Neural progenitor cell (in vitro differentiated cells): Measurements from ENCODE around the gene GSTT2. TPM values are rescaled to one million over a fixed set of nuclear protein-coding genes. Genes with fewer than 3 reads are reported as not detected.

ENCODE experiments used
- DNase-seq: peaks from one replicate; pipeline ENCODE4 v3.0.0-alpha.2; 2016; ENCODE audit warnings: low spot score
- H2AFZ ChIP-seq: fragments of 200-600 bp; sonication (generic); replicated peaks from 2 replicates; pipeline ENCODE4 v1.6.1; 2016; ENCODE audit warnings: antibody characterized with exemption
- H3F3A ChIP-seq: fragments of 200-600 bp; sonication (generic); 2 replicates; pipeline ENCODE4 v1.6.1; 2016; ENCODE audit warnings: antibody characterized with exemption, low read depth
- H3K27ac ChIP-seq: fragments of 200-600 bp; sonication (generic); 2 replicates; pipeline ENCODE4 v1.5.1; 2016; ENCODE audit warnings: mild to moderate bottlenecking
- H3K27me3 ChIP-seq: fragments of 200-600 bp; sonication (generic); 2 replicates; pipeline ENCODE4 v1.6.1; 2016; ENCODE audit warnings: mild to moderate bottlenecking, moderate library complexity
- H3K36me3 ChIP-seq: fragments of 200-600 bp; sonication (generic); 2 replicates; pipeline ENCODE4 v1.5.1; 2016
- H3K4me1 ChIP-seq: fragments of 200-600 bp; sonication (generic); 2 replicates; pipeline ENCODE4 v1.6.1; 2016; ENCODE audit warnings: mixed run types
- H3K4me2 ChIP-seq: fragments of 200-600 bp; sonication (generic); 2 replicates; pipeline ENCODE4 v1.6.1; 2016
- H3K4me3 ChIP-seq: fragments of 200-600 bp; sonication (generic); 2 replicates; pipeline ENCODE4 v1.5.1; 2016
- H3K79me2 ChIP-seq: fragments of 200-600 bp; sonication (generic); 2 replicates; pipeline ENCODE4 v1.6.1; 2016; ENCODE audit warnings: low read depth
- H3K9ac ChIP-seq: fragments of 200-600 bp; sonication (generic); 2 replicates; pipeline ENCODE4 v1.6.1; 2016
- H3K9me3 ChIP-seq: fragments of 200-600 bp; sonication (generic); 2 replicates; pipeline ENCODE4 v1.5.1; 2016; ENCODE audit warnings: low read depth
- H4K20me1 ChIP-seq: fragments of 200-600 bp; sonication (generic); 2 replicates; pipeline ENCODE4 v1.6.1; 2016; ENCODE audit warnings: low read depth
- H3K27ac Mint-ChIP-seq: 3 replicates; pipeline ENCODE4 v1.8.0; 2021; ENCODE audit warnings: mixed read lengths
- H3K27me3 Mint-ChIP-seq: 2 replicates; pipeline ENCODE4 v1.8.0; 2022; ENCODE audit warnings: low read depth, mild to moderate bottlenecking, inconsistent platforms, moderate library complexity, mixed read lengths; ENCODE audit not compliant: insufficient read depth
- H3K36me3 Mint-ChIP-seq: 3 replicates; pipeline ENCODE4 v1.8.0; 2021; ENCODE audit warnings: mixed read lengths
- H3K4me1 Mint-ChIP-seq: 3 replicates; pipeline ENCODE4 v1.8.0; 2021; ENCODE audit warnings: mixed read lengths
- H3K4me3 Mint-ChIP-seq: 3 replicates; pipeline ENCODE4 v1.8.0; 2021; ENCODE audit warnings: mild to moderate bottlenecking, moderate library complexity, mixed read lengths
- H3K9me3 Mint-ChIP-seq: 3 replicates; pipeline ENCODE4 v1.8.0; 2020; ENCODE audit warnings: mixed read lengths
- CTCF ChIP-seq: fragments of 200-600 bp; sonication (generic); IDR thresholded peaks from 2 replicates; pipeline ENCODE4 v1.5.1; 2017; ENCODE audit warnings: antibody characterized with exemption, mild to moderate bottlenecking
- EZH2 ChIP-seq: fragments of 200-600 bp; sonication (generic); IDR thresholded peaks from 2 replicates; pipeline ENCODE4 v1.6.1; 2017; ENCODE audit warnings: antibody characterized with exemption, mild to moderate bottlenecking, moderate library complexity
- EZH2phosphoT487 ChIP-seq: fragments of 200-600 bp; sonication (generic); IDR thresholded peaks from 2 replicates; pipeline ENCODE4 v1.6.1; 2017; ENCODE audit warnings: antibody characterized with exemption
- total RNA-seq: library from RNA; depleted of rRNA; stranded (reverse); fragments of >200 nt; gene quantifications from 2 replicates; pipeline ENCODE4 v1.2.3, GENCODE V29; 2015; ENCODE audit warnings: low replicate concordance

GSTT2 gene
- total RNA-seq, 1 donor from 2014 or later: not detected

GRCh38 chr22:24029304-24029703, 49.4 kb downstream of the GSTT2 start:
- no peak overlapping the region for H3K27ac ChIP-seq
- H4K20me1 ChIP-seq: peaks cover 41% of the 10 kb centered on the region
- peaks cover 78% of the 10 kb centered on the region for H3K79me2 ChIP-seq
- Mint-ChIP-seq H3K36me3 (peaks cover 11% of the 10 kb centered on the region), H3K4me1 (peaks cover 11% of the 10 kb centered on the region), H3K4me3 (no peak overlapping the region), H3K9me3 (no peaks in the 10 kb centered on the region), H3K27ac (no peak overlapping the region), H3K27me3 (peaks cover 2% of the 10 kb centered on the region)
- H3K4me1 ChIP-seq: no peaks in the 10 kb centered on the region
- no peak for DNase-seq
- no peak overlapping the region for H2AFZ ChIP-seq
- H3K27me3 ChIP-seq: no peaks in the 10 kb centered on the region
- H3K36me3 ChIP-seq: no peaks in the 10 kb centered on the region
- no peak overlapping the region for H3K4me3 ChIP-seq
- no peak overlapping the region for H3K9ac ChIP-seq
- no peaks in the 10 kb centered on the region for H3F3A ChIP-seq
- no peak overlapping the region for H3K4me2 ChIP-seq
- TF ChIP-seq EZH2 (no peak), EZH2phosphoT487 (no peak), CTCF (no peak)
- no peaks in the 10 kb centered on the region for H3K9me3 ChIP-seq

- TF ChIP-seq CTCF: no peak
- TF ChIP-seq EZH2phosphoT487: no peak
- TF ChIP-seq EZH2: no peak
- Histone ChIP-seq H3F3A (no peaks in the 10 kb centered on the region), H3K4me3 (no peak overlapping the region), H3K4me2 (no peak overlapping the region), H4K20me1 (peaks cover 49% of the 10 kb centered on the region), H2AFZ (no peak overlapping the region), H3K27ac (no peak overlapping the region), H3K79me2 (peaks cover 76% of the 10 kb centered on the region), H3K9me3 (no peaks in the 10 kb centered on the region), H3K27me3 (no peaks in the 10 kb centered on the region), H3K36me3 (no peaks in the 10 kb centered on the region), H3K4me1 (peaks cover 7% of the 10 kb centered on the region), H3K9ac (no peak overlapping the region)
- no peak overlapping the region for H3K4me3 Mint-ChIP-seq
- H3K27me3 Mint-ChIP-seq: peaks cover 2% of the 10 kb centered on the region
- H3K9me3 Mint-ChIP-seq: no peaks in the 10 kb centered on the region
- no peak for DNase-seq
- peaks cover 4% of the 10 kb centered on the region for H3K36me3 Mint-ChIP-seq
- no peak overlapping the region for H3K27ac Mint-ChIP-seq
- peaks cover 11% of the 10 kb centered on the region for H3K4me1 Mint-ChIP-seq
Measured at GRCh38 chr22:24030186-24030702, 50.3 kb downstream of the GSTT2 start.

Other genes starting within 250 kb of the GSTT2 start
- gene ZNF70, start 229.0 kb upstream of the GSTT2 start, total RNA-seq: 3.9 and 4.6 TPM in 2 replicates
- gene VPREB3, start 225.7 kb upstream of the GSTT2 start, total RNA-seq: not detected in 2 replicates
- gene C22orf15, start 217.1 kb upstream of the GSTT2 start, total RNA-seq: 0.56 and 3.0 TPM in 2 replicates
- gene CHCHD10, start 212.2 kb upstream of the GSTT2 start, total RNA-seq: 0.53 and 9.1 TPM in 2 replicates
- gene MMP11, start 207.3 kb upstream of the GSTT2 start, total RNA-seq: 4.1 and 13.7 TPM in 2 replicates
- gene SMARCB1, start 193.2 kb upstream of the GSTT2 start, total RNA-seq: 151 and 170 TPM in 2 replicates
- 1.1 and 7.7 TPM in 2 replicates for gene DERL3, start 141.1 kb upstream of the GSTT2 start, total RNA-seq
- gene SLC2A11, start 122.3 kb upstream of the GSTT2 start, total RNA-seq: 3.8 and 12.1 TPM in 2 replicates
- gene MIF, start 85.8 kb upstream of the GSTT2 start, total RNA-seq: 132 and 552 TPM in 2 replicates
- gene GSTT2B, start 18.9 kb upstream of the GSTT2 start, total RNA-seq: 0.19 TPM in 1 of 2 replicates, not detected in the other
- gene DDTL, start 13.2 kb upstream of the GSTT2 start, total RNA-seq: not detected in 2 replicates
- gene DDT, start 5.7 kb upstream of the GSTT2 start, total RNA-seq: 34.5 and 85.3 TPM in 2 replicates
- not detected in 2 replicates for gene GSTT4, start 25.3 kb downstream of the GSTT2 start, total RNA-seq
- 35.6 and 52.7 TPM in 2 replicates for gene CABIN1, start 31.2 kb downstream of the GSTT2 start, total RNA-seq
- 0.02 and 0.25 TPM in 2 replicates for gene SUSD2, start 201.4 kb downstream of the GSTT2 start, total RNA-seq